ENCODE results near the gene GALNT17.

- TF ChIP-seq EP300 (IDR thresholded peaks at IDR 0.05; ENCODE audit: borderline replicate concordance) (no peak), MAX (IDR thresholded peaks at IDR 0.05) (no peak), YY1 (IDR thresholded peaks at IDR 0.05; ENCODE audit: low read depth) (no peak), TAF1 (IDR thresholded peaks at IDR 0.05; ENCODE audit: low read depth) (no peak), CREB1 (IDR thresholded peaks at IDR 0.05; ENCODE audit: low read depth) (no peak)
Measured at GRCh38 chr7:71665716-71666115, 533.8 kb downstream of the GALNT17 start.
